GM13977 (cell line): ENCODE data around the gene PDE10A.
"Not testable (repeated sequence)": the region's sequence is repeated elsewhere in the genome, so short reads cannot be mapped to it uniquely, and the experiment has no call there.

Source experiments
- DNase-seq: peaks from one replicate; pipeline ENCODE4 v3.0.0; 2012; ENCODE audit warnings: low spot score
- CTCF ChIP-seq: IDR thresholded peaks from 2 replicates; pipeline ENCODE4 v1.5.1; 2012; ENCODE audit warnings: mild to moderate bottlenecking, control low read depth; ENCODE audit not compliant: insufficient read depth; ENCODE audit errors: extremely low read depth, missing control alignments
- in situ Hi-C: fragments of 300-500 bp; cut with MboI; formaldehyde crosslinking; loops from one replicate; pipeline ENCODE4 v1.12.0; 2022; ENCODE audit warnings: low sequenced_read_pairs, low pct_unique_long_range_greater_than_20kb, mixed read lengths, inconsistent platforms; ENCODE audit not compliant: unreplicated experiment

Gene PDE10A

GRCh38 chr6:165469483-165469882, 193.6 kb downstream of the PDE10A start:
- DNase-seq, result no peak
- in situ Hi-C loops, result no loop called here
- no peak for TF ChIP-seq CTCF

GRCh38 chr6:165468340-165469235, 194.5 kb downstream of the PDE10A start:
- no peak for DNase-seq
- in situ Hi-C loops, result no loop called here
- no peak for TF ChIP-seq CTCF

- DNase-seq, in situ Hi-C loops: not testable (repeated sequence)
Observed at GRCh38 chr6:165463499-165463898, 199.5 kb downstream of the PDE10A start.

GRCh38 chr6:165459605-165460301, 203.3 kb downstream of the PDE10A start:
- in situ Hi-C loops, DNase-seq: not testable (repeated sequence)

- DNase-seq, result no peak
- in situ Hi-C loops, result no loop called here
- no peak for TF ChIP-seq CTCF
Observed at GRCh38 chr6:165458134-165458533, 204.9 kb downstream of the PDE10A start.

GRCh38 chr6:165456286-165456685, 206.8 kb downstream of the PDE10A start:
- TF ChIP-seq CTCF, result no peak
- in situ Hi-C loops, result no loop called here
- DNase-seq, result no peak

DNA sequence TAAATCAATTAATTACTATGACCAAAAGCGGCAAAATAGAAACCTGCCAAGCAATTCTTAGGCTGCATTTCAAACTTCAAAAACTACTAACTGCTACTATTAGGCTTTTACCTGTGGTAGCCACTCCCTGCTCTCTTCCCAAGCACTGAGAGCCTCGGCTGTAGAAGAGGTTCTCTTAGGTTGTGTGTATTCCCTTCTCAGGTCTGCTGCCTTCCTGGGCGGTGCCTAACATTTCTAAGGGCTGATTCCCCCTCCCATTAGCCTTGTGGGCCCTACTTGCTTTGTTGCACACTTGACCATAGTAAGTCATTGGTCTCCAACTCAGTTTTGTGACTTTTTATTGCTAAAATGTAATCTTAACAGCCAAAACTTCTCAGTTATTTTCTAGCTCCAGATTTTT, 207.6 kb downstream of the PDE10A start:
- no peak for TF ChIP-seq CTCF
- in situ Hi-C loops, result no loop called here
- DNase-seq, result no peak
